ENCODE measurements around the gene AKAP1. TPM values are rescaled to one million over a fixed set of nuclear protein-coding genes. Genes with fewer than 3 reads are reported as not detected.

Gene AKAP1
- total RNA-seq, 5 donors from 2014 or later (not counting 1 experiment from before 2014, with no cell fraction given) = 28.9 to 42.5 (median 35.6) TPM

- H3K4me1 Mint-ChIP-seq = peaks cover 13 to 23% (median 16%) of the 10 kb centered on the region in 3 donors
- no peak overlapping the region for H3K4me3 Mint-ChIP-seq
- DNase-seq (no peak), ATAC-seq (replicated peaks in 1 of 4) (no peak)
- Histone ChIP-seq H3K4me3 (ENCODE audit: control insufficient read depth in 1 of 2, extremely low read depth in 1 of 2, low read length in 1 of 2) (no peak overlapping the region), H3K36me3 (ENCODE audit: control insufficient read depth in 2 of 2, extremely low read depth in 1 of 2, insufficient read depth in 1 of 2, low read length in 1 of 2) (no peaks in the 10 kb centered on the region), H3K27ac (ENCODE audit: low read length) (no peak overlapping the region), H3K4me1 (ENCODE audit: control insufficient read depth in 1 of 2, extremely low read depth in 1 of 2, insufficient read depth in 2 of 2, low read length in 2 of 2) (peaks cover 0 to 16% of the 10 kb centered on the region in 2 experiments), H3K27me3 (replicated peaks in 1 of 2; ENCODE audit: control insufficient read depth in 2 of 2, extremely low read depth in 1 of 2, insufficient read depth in 2 of 2, low read length in 1 of 2) (peaks cover 2 to 42% of the 10 kb centered on the region in 2 experiments), H3K9me3 (no peaks in the 10 kb centered on the region)
- ChIA-PET CTCF (no interaction called here), POLR2A (no interaction called here)
- no peaks in the 10 kb centered on the region for H3K9me3 Mint-ChIP-seq
- no peak overlapping the region for H3K27ac Mint-ChIP-seq
- WGBS (ENCODE audit: insufficient coverage) = 76% methylated on average over 4 of the region's 5 CpGs
- H3K27me3 Mint-ChIP-seq = peaks cover 22 to 25% of the 10 kb centered on the region in 2 donors
- H3K36me3 Mint-ChIP-seq = no peaks in the 10 kb centered on the region
Measured at GRCh38 chr17:57050306-57050705, 34.7 kb upstream of the AKAP1 start.

DNA sequence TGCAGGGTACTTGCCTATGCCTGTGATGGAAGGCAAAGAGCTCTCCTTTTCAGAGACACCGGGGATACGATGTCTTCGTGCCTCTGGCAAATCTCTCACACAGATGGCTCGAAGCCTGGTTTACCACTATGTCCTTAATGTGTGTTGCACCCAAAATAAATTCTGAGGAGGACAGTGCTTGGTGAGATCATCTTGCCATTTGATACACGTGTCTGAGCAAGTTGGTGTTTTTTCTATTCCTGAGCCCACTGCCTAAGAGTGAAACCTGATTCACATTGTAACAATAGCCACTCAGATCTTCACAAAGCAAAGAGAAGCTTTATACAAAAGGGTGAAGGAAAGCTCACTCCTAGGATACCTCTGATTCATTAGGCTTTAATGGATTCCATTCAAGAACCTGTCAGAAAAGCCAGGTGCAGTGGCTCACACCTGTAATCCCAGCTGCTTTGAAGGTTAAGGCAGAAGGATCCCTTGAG, 33.1 kb upstream of the AKAP1 start:
- no peak overlapping the region for H3K27ac ChIP-seq (ENCODE audit: low read length)
- H3K4me1 Mint-ChIP-seq = peaks cover 6 to 11% (median 7%) of the 10 kb centered on the region in 3 donors
- DNase-seq (no peak), ATAC-seq (replicated peaks in 1 of 4) (no peak)
- no peaks in the 10 kb centered on the region for H3K9me3 Mint-ChIP-seq
- H3K36me3 ChIP-seq (ENCODE audit: control insufficient read depth in 2 of 2, extremely low read depth in 1 of 2, insufficient read depth in 1 of 2, low read length in 1 of 2) = no peaks in the 10 kb centered on the region
- no peak overlapping the region for H3K27ac Mint-ChIP-seq
- no peak overlapping the region for H3K4me3 Mint-ChIP-seq
- no peaks in the 10 kb centered on the region for H3K36me3 Mint-ChIP-seq
- H3K4me1 ChIP-seq (ENCODE audit: control insufficient read depth in 1 of 2, extremely low read depth in 1 of 2, insufficient read depth in 2 of 2, low read length in 2 of 2) = no peaks in the 10 kb centered on the region
- H3K27me3 Mint-ChIP-seq = peaks cover 12% of the 10 kb centered on the region in 2 donors
- WGBS (ENCODE audit: insufficient coverage) = 82% methylated on average over 2 of the region's 5 CpGs
- H3K4me3 ChIP-seq (ENCODE audit: control insufficient read depth in 1 of 2, extremely low read depth in 1 of 2, low read length in 1 of 2) = no peak overlapping the region
- ChIA-PET CTCF (interaction anchor here in 1 of 2 donors (0.6 to 1.1 kb wide), 2 partner anchors 21 to 61 kb away, joined by 3 read pairs; no protein-coding TSS in a partner anchor), POLR2A (no interaction called here)
- no peaks in the 10 kb centered on the region for H3K9me3 ChIP-seq
- peaks cover 2 to 26% of the 10 kb centered on the region in 2 experiments for H3K27me3 ChIP-seq (replicated peaks in 1 of 2; ENCODE audit: control insufficient read depth in 2 of 2, extremely low read depth in 1 of 2, insufficient read depth in 2 of 2, low read length in 1 of 2)

GRCh38 chr17:57062865-57063264, 22.2 kb upstream of the AKAP1 start:
- H3K9me3 ChIP-seq = no peaks in the 10 kb centered on the region
- Mint-ChIP-seq H3K27me3 (peaks cover 10 to 13% of the 10 kb centered on the region in 2 donors), H3K4me1 (no peaks in the 10 kb centered on the region), H3K27ac (no peak overlapping the region), H3K9me3 (no peaks in the 10 kb centered on the region), H3K4me3 (no peak overlapping the region), H3K36me3 (no peaks in the 10 kb centered on the region)
- ATAC-seq (replicated peaks in 1 of 4) (no peak), DNase-seq (no peak)
- H3K36me3 ChIP-seq (ENCODE audit: control insufficient read depth in 2 of 2, extremely low read depth in 1 of 2, insufficient read depth in 1 of 2, low read length in 1 of 2) = no peaks in the 10 kb centered on the region
- no peaks in the 10 kb centered on the region for H3K4me1 ChIP-seq (ENCODE audit: control insufficient read depth in 1 of 2, extremely low read depth in 1 of 2, insufficient read depth in 2 of 2, low read length in 2 of 2)
- H3K4me3 ChIP-seq (ENCODE audit: control insufficient read depth in 1 of 2, extremely low read depth in 1 of 2, low read length in 1 of 2) = no peak overlapping the region
- CTCF ChIA-PET = no interaction called here
- H3K27ac ChIP-seq (ENCODE audit: low read length) = no peak overlapping the region
- POLR2A ChIA-PET = no interaction called here
- WGBS (ENCODE audit: insufficient coverage) = no CpG with 5 or more reads among the region's 2 CpGs
- peaks cover 0 to 8% of the 10 kb centered on the region in 2 experiments for H3K27me3 ChIP-seq (replicated peaks in 1 of 2; ENCODE audit: control insufficient read depth in 2 of 2, extremely low read depth in 1 of 2, insufficient read depth in 2 of 2, low read length in 1 of 2)

DNA sequence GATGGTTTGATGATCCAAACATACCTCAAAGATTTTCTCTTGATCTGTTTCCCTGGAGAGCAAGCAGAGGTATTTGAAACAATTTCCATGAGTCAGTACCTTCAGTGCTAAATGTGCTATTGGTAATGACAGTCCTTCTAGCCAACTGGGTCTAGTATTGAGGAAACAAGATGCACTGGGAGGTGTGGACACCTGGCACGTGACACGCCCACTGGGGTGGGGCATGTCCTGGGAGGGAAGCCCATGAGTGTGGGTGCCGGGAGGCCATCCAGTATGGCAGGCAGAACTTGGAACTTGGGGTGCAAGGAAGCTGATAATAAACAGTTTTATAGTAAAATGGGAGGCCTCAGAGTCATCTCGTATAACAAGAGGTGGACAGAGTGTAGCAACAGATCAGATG, 17.9 kb upstream of the AKAP1 start:
- no peak overlapping the region for H3K4me3 ChIP-seq (ENCODE audit: control insufficient read depth in 1 of 2, extremely low read depth in 1 of 2, low read length in 1 of 2)
- no peaks in the 10 kb centered on the region for H3K4me1 ChIP-seq (ENCODE audit: control insufficient read depth in 1 of 2, extremely low read depth in 1 of 2, insufficient read depth in 2 of 2, low read length in 2 of 2)
- DNase-seq (no peak), ATAC-seq (replicated peaks in 1 of 4) (no peak)
- H3K36me3 ChIP-seq (ENCODE audit: control insufficient read depth in 2 of 2, extremely low read depth in 1 of 2, insufficient read depth in 1 of 2, low read length in 1 of 2) = no peaks in the 10 kb centered on the region
- no peak overlapping the region for H3K27ac ChIP-seq (ENCODE audit: low read length)
- no peaks in the 10 kb centered on the region for H3K9me3 ChIP-seq
- no peaks in the 10 kb centered on the region for H3K36me3 Mint-ChIP-seq
- H3K27ac Mint-ChIP-seq = no peak overlapping the region
- peaks cover 10 to 21% of the 10 kb centered on the region in 2 donors for H3K27me3 Mint-ChIP-seq
- CTCF ChIA-PET = no interaction called here
- peaks cover 0 to 8% of the 10 kb centered on the region in 2 experiments for H3K27me3 ChIP-seq (replicated peaks in 1 of 2; ENCODE audit: control insufficient read depth in 2 of 2, extremely low read depth in 1 of 2, insufficient read depth in 2 of 2, low read length in 1 of 2)
- POLR2A ChIA-PET = no interaction called here
- WGBS (ENCODE audit: insufficient coverage) = 68% methylated on average over 3 of the region's 4 CpGs
- H3K9me3 Mint-ChIP-seq = no peaks in the 10 kb centered on the region
- H3K4me1 Mint-ChIP-seq = no peaks in the 10 kb centered on the region
- H3K4me3 Mint-ChIP-seq = no peak overlapping the region

- Histone ChIP-seq H3K4me3 (ENCODE audit: control insufficient read depth in 1 of 2, extremely low read depth in 1 of 2, low read length in 1 of 2) (no peak overlapping the region), H3K9me3 (no peaks in the 10 kb centered on the region), H3K36me3 (ENCODE audit: control insufficient read depth in 2 of 2, extremely low read depth in 1 of 2, insufficient read depth in 1 of 2, low read length in 1 of 2) (no peaks in the 10 kb centered on the region), H3K27me3 (replicated peaks in 1 of 2; ENCODE audit: control insufficient read depth in 2 of 2, extremely low read depth in 1 of 2, insufficient read depth in 2 of 2, low read length in 1 of 2) (peaks cover 0 to 8% of the 10 kb centered on the region in 2 experiments), H3K27ac (ENCODE audit: low read length) (no peak overlapping the region), H3K4me1 (ENCODE audit: control insufficient read depth in 1 of 2, extremely low read depth in 1 of 2, insufficient read depth in 2 of 2, low read length in 2 of 2) (no peaks in the 10 kb centered on the region)
- DNase-seq = no peak
- Mint-ChIP-seq H3K27me3 (peaks cover 10 to 21% of the 10 kb centered on the region in 2 donors), H3K4me1 (no peaks in the 10 kb centered on the region), H3K9me3 (no peaks in the 10 kb centered on the region), H3K27ac (no peak overlapping the region), H3K4me3 (no peak overlapping the region), H3K36me3 (no peaks in the 10 kb centered on the region)
- ChIA-PET CTCF (no interaction called here), POLR2A (no interaction called here)
- WGBS (ENCODE audit: insufficient coverage) = 67% methylated on average over 1 of the region's 1 CpG
- ATAC-seq (replicated peaks in 1 of 4) = no peak
Measured at GRCh38 chr17:57067781-57068180, 17.3 kb upstream of the AKAP1 start.

DNA sequence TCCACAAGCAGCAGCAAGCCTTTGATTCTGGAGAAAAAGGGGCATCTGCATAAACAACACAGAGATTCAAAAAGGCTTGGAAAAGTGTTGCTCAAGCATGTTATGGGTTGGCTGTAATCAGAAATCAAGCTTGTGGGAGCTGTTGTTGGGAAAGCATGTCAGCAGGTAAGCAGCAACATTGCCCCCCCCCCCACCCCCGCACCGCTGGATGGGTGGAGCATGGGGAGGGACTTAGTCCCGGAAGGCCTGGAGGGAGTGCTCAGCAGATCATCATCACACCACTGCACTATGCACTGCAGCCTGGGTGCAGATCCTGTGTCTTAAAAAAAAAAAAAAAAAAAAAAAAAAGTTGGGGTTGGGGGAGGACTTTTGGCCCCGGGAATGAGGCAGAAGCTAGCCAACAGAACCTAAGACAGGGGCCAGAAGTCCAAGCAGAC, 16.8 kb upstream of the AKAP1 start:
- whole genome bisulfite sequencing (ENCODE audit: insufficient coverage) = no CpG with 5 or more reads among the region's 4 CpGs
- DNase-seq = no peak
- Histone ChIP-seq H3K9me3 (no peaks in the 10 kb centered on the region), H3K27me3 (replicated peaks in 1 of 2; ENCODE audit: control insufficient read depth in 2 of 2, extremely low read depth in 1 of 2, insufficient read depth in 2 of 2, low read length in 1 of 2) (peaks cover 0 to 8% of the 10 kb centered on the region in 2 experiments), H3K4me3 (ENCODE audit: control insufficient read depth in 1 of 2, extremely low read depth in 1 of 2, low read length in 1 of 2) (no peak overlapping the region), H3K27ac (ENCODE audit: low read length) (no peak overlapping the region), H3K4me1 (ENCODE audit: control insufficient read depth in 1 of 2, extremely low read depth in 1 of 2, insufficient read depth in 2 of 2, low read length in 2 of 2) (no peaks in the 10 kb centered on the region), H3K36me3 (ENCODE audit: control insufficient read depth in 2 of 2, extremely low read depth in 1 of 2, insufficient read depth in 1 of 2, low read length in 1 of 2) (no peaks in the 10 kb centered on the region)
- H3K4me1 Mint-ChIP-seq = no peaks in the 10 kb centered on the region
- ChIA-PET POLR2A (interaction anchor here in 1 of 2 donors (0.5 kb wide), 1 partner anchor 1167 kb away, joined by 3 read pairs; no protein-coding TSS in a partner anchor), CTCF (no interaction called here)
- ATAC-seq (replicated peaks in 1 of 4) = no peak
- H3K4me3 Mint-ChIP-seq = no peak overlapping the region
- H3K9me3 Mint-ChIP-seq = no peaks in the 10 kb centered on the region
- peaks cover 9 to 19% of the 10 kb centered on the region in 2 donors for H3K27me3 Mint-ChIP-seq
- H3K27ac Mint-ChIP-seq = no peak overlapping the region
- no peaks in the 10 kb centered on the region for H3K36me3 Mint-ChIP-seq
